ENCODE results near the gene ZNF70. TPM values are rescaled to one million over a fixed set of nuclear protein-coding genes. Genes with fewer than 3 reads are reported as not detected.
A peak's percentile ranks its signal among the peaks of the same experiment; 100 is the strongest.

Gene ZNF70
- total RNA-seq, 2 donors from 2014 or later: 8.4 to 13.8 TPM

- peaks cover 16 to 33% of the 10 kb centered on the region in 2 donors for H3K4me1 ChIP-seq (ENCODE audit: control insufficient read depth in 1 of 2, low read depth in 2 of 2)
- H3K27ac ChIP-seq: peak within 1 kb of the TSS; percentile 97 to 99
- no peaks in the 10 kb centered on the region for H3K9me3 ChIP-seq
- H3K36me3 ChIP-seq: no peaks in the 10 kb centered on the region
- peak within 1 kb of the TSS; percentile 94 for H3K4me3 ChIP-seq
- no peaks in the 10 kb centered on the region for H3K27me3 ChIP-seq (replicated peaks; ENCODE audit: insufficient read depth)
- TF ChIP-seq CTCF (IDR thresholded peaks at IDR 0.05): no peak
- ATAC-seq (ENCODE audit: insufficient number of reproducible peaks, low FRiP score, low read depth) (peak; percentile 98), DNase-seq (ENCODE audit: low spot score) (peak; percentile 88)
Measured at GRCh38 chr22:23786752-23787599, 36.1 kb upstream of the ZNF70 start, which contains the start of gene SMARCB1. Gene SMARCB1 (plus strand): TSS chr22:23786966. CDS start chr22:23787170, 204 bp downstream.

DNA sequence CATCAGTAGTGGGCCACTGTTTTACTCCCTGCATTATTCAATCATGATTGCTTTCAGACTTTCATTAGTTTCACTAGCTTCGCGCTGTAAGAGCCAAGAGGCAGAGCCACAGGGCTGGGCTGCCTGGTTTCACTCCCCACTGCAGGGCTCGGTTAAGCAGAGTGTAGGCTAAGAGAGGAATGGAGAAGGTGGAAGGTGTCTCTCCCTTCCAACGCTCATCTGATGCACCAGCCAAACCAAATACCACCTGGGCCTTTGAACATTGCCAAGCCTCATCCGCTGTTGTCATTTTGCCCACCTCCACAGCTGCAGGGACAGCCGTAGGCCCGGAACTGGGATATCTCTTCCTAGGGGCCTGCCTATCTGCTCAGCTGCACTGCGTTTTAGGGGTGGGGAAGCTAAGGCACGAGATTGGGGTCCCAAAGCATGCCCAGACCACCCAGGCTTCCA lies 35.4 kb upstream of the ZNF70 start:
- H3K4me1 ChIP-seq (ENCODE audit: control insufficient read depth in 1 of 2, low read depth in 2 of 2): peaks cover 16 to 32% of the 10 kb centered on the region in 2 donors
- H3K4me3 ChIP-seq: peak overlapping the region; percentile 94
- H3K36me3 ChIP-seq: no peaks in the 10 kb centered on the region
- ATAC-seq (ENCODE audit: insufficient number of reproducible peaks, low FRiP score, low read depth) (no peak), DNase-seq (ENCODE audit: low spot score) (no peak)
- no peaks in the 10 kb centered on the region for H3K27me3 ChIP-seq (replicated peaks; ENCODE audit: insufficient read depth)
- no peak for TF ChIP-seq CTCF (IDR thresholded peaks at IDR 0.05)
- H3K27ac ChIP-seq: peak overlapping the region; percentile 97 to 99
- no peaks in the 10 kb centered on the region for H3K9me3 ChIP-seq

GRCh38 chr22:23784215-23784732 lies 33.4 kb upstream of the ZNF70 start:
- Histone ChIP-seq H3K9me3 (no peaks in the 10 kb centered on the region), H3K4me3 (no peak overlapping the region), H3K27me3 (replicated peaks; ENCODE audit: insufficient read depth) (no peaks in the 10 kb centered on the region), H3K27ac (peak overlapping the region in 1 of 2 donors; percentile 49), H3K4me1 (ENCODE audit: control insufficient read depth in 1 of 2, low read depth in 2 of 2) (peaks cover 16 to 28% of the 10 kb centered on the region in 2 donors), H3K36me3 (no peaks in the 10 kb centered on the region)
- DNase-seq (ENCODE audit: low spot score) (no peak), ATAC-seq (ENCODE audit: insufficient number of reproducible peaks, low FRiP score, low read depth) (no peak)
- TF ChIP-seq CTCF (IDR thresholded peaks at IDR 0.05): no peak

GRCh38 chr22:23783265-23784150 lies 32.6 kb upstream of the ZNF70 start:
- no peak overlapping the region for H3K4me3 ChIP-seq
- H3K9me3 ChIP-seq: no peaks in the 10 kb centered on the region
- no peak for DNase-seq (ENCODE audit: low spot score)
- H3K4me1 ChIP-seq (ENCODE audit: control insufficient read depth in 1 of 2, low read depth in 2 of 2): peaks cover 15 to 20% of the 10 kb centered on the region in 2 donors
- no peak for TF ChIP-seq CTCF (IDR thresholded peaks at IDR 0.05)
- H3K27ac ChIP-seq: no peak overlapping the region
- no peaks in the 10 kb centered on the region for H3K27me3 ChIP-seq (replicated peaks; ENCODE audit: insufficient read depth)
- H3K36me3 ChIP-seq: no peaks in the 10 kb centered on the region
- ATAC-seq (ENCODE audit: insufficient number of reproducible peaks, low FRiP score, low read depth): no peak
